Mesothelial cell of epicardium (in vitro differentiated cells): ENCODE results near the gene PARD3. TPM values are rescaled to one million over a fixed set of nuclear protein-coding genes. Genes with fewer than 3 reads are reported as not detected.

ENCODE experiments used
- DNase-seq, 2 experiments: peaks; one replicate each; pipeline ENCODE4 v3.0.0; 2021; ENCODE audit warnings: low spot score in 2 of 2; ENCODE audit not compliant: unreplicated experiment in 2 of 2
- H3K27ac Mint-ChIP-seq: 2 replicates; pipeline ENCODE4 v1.8.0; 2021; ENCODE audit warnings: mixed read lengths
- H3K27me3 Mint-ChIP-seq: 2 replicates; pipeline ENCODE4 v1.8.0; 2021; ENCODE audit warnings: low read depth, mixed read lengths
- H3K36me3 Mint-ChIP-seq: 2 replicates; pipeline ENCODE4 v1.8.0; 2021; ENCODE audit warnings: mixed read lengths
- H3K4me1 Mint-ChIP-seq: 2 replicates; pipeline ENCODE4 v1.8.0; 2021; ENCODE audit warnings: mixed read lengths
- H3K4me3 Mint-ChIP-seq: 2 replicates; pipeline ENCODE4 v1.8.0; 2021; ENCODE audit warnings: mild to moderate bottlenecking, moderate library complexity, mixed read lengths
- H3K9me3 Mint-ChIP-seq: 2 replicates; pipeline ENCODE4 v1.8.0; 2021; ENCODE audit warnings: mixed read lengths
- CTCF ChIP-seq: fragments of 200-600 bp; sonication (generic); IDR thresholded peaks from one replicate; pipeline ENCODE4 v1.5.0; 2021; ENCODE audit warnings: antibody characterized with exemption; ENCODE audit not compliant: unreplicated experiment
- total RNA-seq: library from RNA; stranded (reverse); gene quantifications from 3 replicates; pipeline ENCODE4 v1.2.1, GENCODE V29; 2021

Gene PARD3
- total RNA-seq, 1 donor from 2014 or later = 73.2 TPM

GRCh38 chr10:34126371-34127151, 688.5 kb downstream of the PARD3 start:
- Mint-ChIP-seq H3K36me3 (peaks cover 30% of the 10 kb centered on the region), H3K4me3 (no peak overlapping the region), H3K4me1 (peaks cover 38% of the 10 kb centered on the region), H3K27me3 (no peaks in the 10 kb centered on the region), H3K9me3 (peaks cover 3% of the 10 kb centered on the region), H3K27ac (no peak overlapping the region)
- no peak for TF ChIP-seq CTCF
- no peak for DNase-seq

- peaks cover 46% of the 10 kb centered on the region for H3K4me1 Mint-ChIP-seq
- no peaks in the 10 kb centered on the region for H3K27me3 Mint-ChIP-seq
- peaks cover 24% of the 10 kb centered on the region for H3K36me3 Mint-ChIP-seq
- H3K4me3 Mint-ChIP-seq = no peak overlapping the region
- no peak for TF ChIP-seq CTCF
- peaks cover 3% of the 10 kb centered on the region for H3K9me3 Mint-ChIP-seq
- no peak for DNase-seq
- no peak overlapping the region for H3K27ac Mint-ChIP-seq
These were observed 689.4 kb downstream of the PARD3 start for GRCh38 chr10:34125702-34126101.

- Mint-ChIP-seq H3K27me3 (no peaks in the 10 kb centered on the region), H3K4me1 (peaks cover 46% of the 10 kb centered on the region), H3K36me3 (peaks cover 16% of the 10 kb centered on the region), H3K9me3 (no peaks in the 10 kb centered on the region), H3K4me3 (no peak overlapping the region), H3K27ac (peak overlapping the region; percentile 61)
- DNase-seq = no peak
- TF ChIP-seq CTCF = no peak
These were observed 690.5 kb downstream of the PARD3 start for GRCh38 chr10:34124522-34125035.

- Mint-ChIP-seq H3K4me3 (no peak overlapping the region), H3K27me3 (no peaks in the 10 kb centered on the region), H3K36me3 (peaks cover 8% of the 10 kb centered on the region), H3K4me1 (peaks cover 51% of the 10 kb centered on the region), H3K27ac (peak overlapping the region; percentile 79), H3K9me3 (no peaks in the 10 kb centered on the region)
- no peak for TF ChIP-seq CTCF
- DNase-seq = no peak
These were observed 693.1 kb downstream of the PARD3 start for GRCh38 chr10:34121781-34122622.

GRCh38 chr10:34121125-34121753, 693.9 kb downstream of the PARD3 start:
- peak overlapping the region; percentile 79 for H3K27ac Mint-ChIP-seq
- H3K9me3 Mint-ChIP-seq = no peaks in the 10 kb centered on the region
- no peaks in the 10 kb centered on the region for H3K27me3 Mint-ChIP-seq
- H3K36me3 Mint-ChIP-seq = peaks cover 8% of the 10 kb centered on the region
- H3K4me3 Mint-ChIP-seq = no peak overlapping the region
- H3K4me1 Mint-ChIP-seq = peaks cover 54% of the 10 kb centered on the region
- no peak for DNase-seq
- no peak for TF ChIP-seq CTCF
